DMS114 treated with DMSO at 0.1 percent for 48 hours (cell line): ENCODE measurements around the gene IRAK1.

Experiments
- DNase-seq: peaks from one replicate; lab custom pipeline; 2025; ENCODE audit not compliant: unreplicated experiment; lab: John Stamatoyannopoulos, UW

Gene IRAK1

GRCh38 chrX:154021131-154021611, 1.5 kb upstream of the IRAK1 start:
- DNase-seq = no peak

GRCh38 chrX:154020536-154021115, 924 bp upstream of the IRAK1 start:
- no peak for DNase-seq

- DNase-seq = no peak
Measured at GRCh38 chrX:154019061-154019621, 561 bp downstream of the IRAK1 start.

- no peak for DNase-seq
Measured at GRCh38 chrX:154018518-154019060, 1.1 kb downstream of the IRAK1 start.

- no peak for DNase-seq
Measured at GRCh38 chrX:154017766-154018517, 1.8 kb downstream of the IRAK1 start.

- no peak for DNase-seq
Measured at GRCh38 chrX:154016366-154017076, 3.2 kb downstream of the IRAK1 start.

- DNase-seq = no peak
Measured at GRCh38 chrX:154015581-154016264, 4.0 kb downstream of the IRAK1 start.

- no peak for DNase-seq
Measured at GRCh38 chrX:154014429-154015380, 5.0 kb downstream of the IRAK1 start.

GRCh38 chrX:154013614-154014360, 5.9 kb downstream of the IRAK1 start:
- no peak for DNase-seq

GRCh38 chrX:154013001-154013421, 6.7 kb downstream of the IRAK1 start:
- no peak for DNase-seq

- no peak for DNase-seq
Measured at GRCh38 chrX:154012336-154012991, 7.2 kb downstream of the IRAK1 start.

- no peak for DNase-seq
Measured at GRCh38 chrX:154011376-154012335, 8.0 kb downstream of the IRAK1 start.

- no peak for DNase-seq
Measured at GRCh38 chrX:154010330-154011087, 9.2 kb downstream of the IRAK1 start.

GRCh38 chrX:154008521-154008920, 11.2 kb downstream of the IRAK1 start:
- DNase-seq = no peak

GRCh38 chrX:154006947-154007346, 12.8 kb downstream of the IRAK1 start:
- DNase-seq = no peak

GRCh38 chrX:154004315-154004714, 15.4 kb downstream of the IRAK1 start:
- DNase-seq = no peak
